GM18867 (cell line): Measurements from ENCODE around the gene GPR107.

Experiments
- ATAC-seq: cut with Tn5 transposase; IDR thresholded peaks from one replicate; pipeline ENCODE4 v1.9.1; 2021; ENCODE audit warnings: mild to moderate bottlenecking, moderate library complexity; ENCODE audit not compliant: unreplicated experiment

GPR107 gene

DNA sequence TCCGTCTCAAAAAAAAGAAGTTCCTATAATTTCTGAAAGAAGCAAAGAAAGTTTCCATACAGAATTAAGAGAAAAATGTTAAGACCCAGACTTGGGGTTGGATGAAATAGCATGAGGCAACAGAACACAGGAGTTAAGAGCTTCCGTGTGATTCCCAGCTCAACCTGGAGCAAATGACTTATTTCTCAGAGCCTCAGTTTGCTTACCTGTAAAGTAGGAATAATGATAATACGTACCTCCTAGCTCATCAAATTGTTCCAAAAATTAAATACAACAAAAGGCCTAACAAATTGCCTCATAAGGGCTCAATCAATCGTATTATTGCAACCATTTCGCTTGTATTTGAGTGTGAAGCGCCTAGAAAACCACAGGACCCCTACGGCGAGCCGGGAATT is 600 bp upstream of the GPR107 start:
- ATAC-seq = no peak

DNA sequence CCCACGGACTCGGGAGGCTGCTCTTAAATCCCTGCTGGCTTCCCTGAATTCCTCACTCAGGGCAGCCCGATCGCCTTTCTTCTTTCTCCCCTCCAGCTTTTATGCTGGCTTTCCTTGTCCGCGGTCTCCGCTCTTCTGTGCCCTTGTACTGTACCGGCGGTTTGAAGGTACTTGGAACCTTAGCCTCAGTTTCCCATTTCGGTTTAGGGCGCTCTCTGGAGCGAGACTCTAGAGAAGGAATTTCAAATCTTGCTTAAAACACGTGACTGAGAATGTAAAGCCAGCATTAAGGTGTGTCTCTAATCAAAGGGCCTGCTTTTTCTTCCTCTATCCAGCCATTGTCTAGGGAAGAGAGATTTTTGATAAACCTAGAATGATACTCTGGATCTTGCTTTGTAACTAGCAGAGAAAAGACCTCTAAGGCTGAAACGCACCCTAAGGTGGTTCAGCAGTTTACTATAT is 650 bp downstream of the GPR107 start:
- no peak for ATAC-seq

DNA sequence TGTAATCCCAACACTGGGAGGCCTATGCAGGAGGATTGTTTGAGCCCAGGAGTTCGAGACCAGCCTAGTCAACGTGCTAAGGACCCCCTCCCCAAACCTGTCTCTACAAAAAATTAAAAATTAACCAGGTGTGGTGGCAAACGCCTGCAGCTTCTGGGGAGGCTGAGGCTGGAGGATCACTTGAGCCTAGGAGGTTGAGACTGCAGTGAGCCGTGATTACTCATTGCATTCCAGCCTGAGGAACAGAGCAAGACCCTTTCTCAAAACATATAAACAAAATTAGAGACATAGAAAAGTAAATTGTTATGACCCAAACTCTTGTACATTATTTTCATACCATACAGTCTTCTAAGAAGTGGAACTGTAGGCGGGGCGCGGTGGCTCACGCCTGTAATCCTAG is 1.1 kb downstream of the GPR107 start:
- ATAC-seq = no peak

GRCh38 chr9:130058154-130058553 is 4.4 kb downstream of the GPR107 start:
- no peak for ATAC-seq

DNA sequence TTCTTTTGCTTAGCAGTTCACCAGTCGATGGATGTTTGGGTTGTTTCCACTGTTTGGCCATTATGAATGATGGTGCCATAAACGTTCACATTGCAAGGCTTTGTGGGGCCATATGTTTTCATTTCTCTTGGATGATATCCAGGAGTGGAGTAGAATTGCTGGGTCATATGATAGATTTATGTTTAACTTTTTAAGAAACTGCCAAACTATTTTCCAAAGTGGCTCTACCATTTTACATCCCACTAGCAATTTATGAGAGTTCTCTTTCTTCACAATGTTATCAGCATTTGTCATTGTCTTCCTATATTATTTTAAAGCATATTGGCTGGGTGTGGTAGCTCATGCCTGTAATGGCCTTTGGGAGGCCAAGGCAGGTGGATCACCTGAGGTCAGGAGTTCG is 5.2 kb downstream of the GPR107 start:
- ATAC-seq = no peak

DNA sequence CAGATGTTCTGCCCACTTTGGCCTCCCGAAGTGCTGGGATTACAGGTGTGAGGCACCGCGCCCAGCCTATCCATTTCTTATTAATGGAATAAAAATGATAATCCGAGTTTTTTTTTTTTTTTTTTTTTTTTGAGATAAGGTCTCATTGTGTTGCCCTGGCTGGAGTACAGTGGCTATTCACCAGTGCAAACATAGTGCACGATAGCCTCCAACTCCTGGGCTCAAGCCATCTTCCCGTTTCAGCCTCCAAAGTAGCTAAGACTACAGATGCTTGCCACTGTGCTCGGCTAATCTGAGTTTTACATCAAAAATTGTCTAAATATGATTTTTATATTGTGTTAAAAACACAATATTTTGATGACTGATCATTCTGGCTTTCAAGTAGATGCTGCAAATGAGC is 6.6 kb downstream of the GPR107 start:
- no peak for ATAC-seq

DNA sequence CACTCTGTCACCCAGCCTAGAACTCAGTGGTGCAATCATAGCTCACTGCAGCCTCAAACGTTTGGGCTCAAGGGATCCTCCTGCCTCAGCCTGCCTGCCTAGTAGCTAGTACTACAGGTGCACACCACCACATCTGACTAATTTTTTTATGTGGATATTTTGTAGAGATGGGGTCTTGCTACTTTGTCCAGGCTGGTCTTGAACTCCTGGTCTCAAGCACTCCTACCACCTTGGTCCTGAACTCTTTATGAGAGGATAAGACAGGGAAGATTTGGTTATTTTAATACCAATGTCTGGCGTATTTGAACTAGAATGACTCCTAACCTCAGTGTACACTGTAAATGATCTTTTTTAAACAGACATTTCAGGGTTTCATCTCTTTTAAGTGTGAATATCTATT is 9.0 kb downstream of the GPR107 start:
- ATAC-seq = no peak

DNA sequence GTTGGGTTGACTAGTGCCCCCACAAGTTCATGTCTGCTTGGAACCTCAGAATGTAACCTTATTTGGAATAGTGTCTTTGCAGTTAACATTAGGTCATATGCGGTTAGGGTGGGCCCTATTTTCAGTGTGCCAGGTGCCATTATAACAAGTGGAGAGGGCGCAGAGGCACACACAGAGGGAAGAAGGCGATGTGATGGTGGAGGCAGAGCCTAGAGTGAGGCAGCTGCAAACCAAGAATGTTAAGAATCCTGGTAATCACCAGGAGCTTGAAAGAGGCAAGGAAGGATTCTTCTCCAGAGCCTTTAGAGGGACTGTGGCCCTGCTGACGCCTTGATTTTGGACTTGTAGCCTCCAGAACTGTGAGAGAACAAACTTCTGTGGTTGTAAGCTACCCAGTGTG is 10.9 kb downstream of the GPR107 start:
- no peak for ATAC-seq

GRCh38 chr9:130069048-130069447 is 15.3 kb downstream of the GPR107 start:
- ATAC-seq = no peak

- ATAC-seq = no peak
These were observed 19.0 kb downstream of the GPR107 start for GRCh38 chr9:130072515-130073235.

DNA sequence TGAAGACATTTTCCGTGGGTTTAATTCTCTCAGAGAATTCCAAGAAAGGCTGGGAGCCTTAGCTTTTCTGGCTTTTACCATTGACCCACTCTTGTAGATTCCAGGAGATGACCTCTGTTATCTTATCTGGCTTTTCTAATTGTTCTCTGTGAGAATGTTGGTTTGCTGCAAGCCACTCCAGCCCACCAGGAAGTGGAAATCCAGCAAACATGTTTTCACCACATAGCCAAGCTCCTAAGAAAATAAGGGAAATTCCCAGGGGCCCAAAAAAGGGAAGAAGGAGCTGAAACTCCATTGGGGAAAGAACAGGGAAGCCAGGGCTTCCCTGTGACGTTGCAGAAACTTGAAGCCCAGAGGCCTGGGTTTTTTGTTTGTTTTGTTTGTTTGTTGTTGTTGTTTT is 19.7 kb downstream of the GPR107 start:
- ATAC-seq = no peak

DNA sequence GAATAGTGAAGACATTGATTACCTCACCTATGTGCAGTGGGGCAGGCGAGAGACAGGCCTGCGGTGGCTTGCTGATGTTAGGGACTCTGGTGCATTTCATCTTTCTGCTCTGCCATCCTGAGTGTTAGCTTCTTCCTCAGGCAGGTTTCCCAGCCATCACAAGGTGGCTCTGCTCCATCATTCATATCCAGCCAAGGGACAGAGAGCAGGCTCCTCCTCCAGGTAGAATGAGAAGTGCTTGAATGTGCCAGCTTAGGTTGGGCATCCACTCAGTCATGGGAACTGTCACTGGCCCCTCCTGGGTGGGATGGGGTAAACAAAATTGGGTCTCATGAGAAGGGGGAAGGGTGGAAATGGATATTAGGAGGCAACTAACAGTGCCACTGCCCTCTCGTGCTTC is 24.8 kb downstream of the GPR107 start:
- no peak for ATAC-seq

- ATAC-seq = no peak
These were observed 30.6 kb downstream of the GPR107 start for GRCh38 chr9:130084337-130084736.

GRCh38 chr9:130088051-130088450 is 34.3 kb downstream of the GPR107 start:
- no peak for ATAC-seq

GRCh38 chr9:130089141-130089540 is 35.4 kb downstream of the GPR107 start:
- no peak for ATAC-seq

GRCh38 chr9:130090915-130091314 is 37.2 kb downstream of the GPR107 start:
- no peak for ATAC-seq

DNA sequence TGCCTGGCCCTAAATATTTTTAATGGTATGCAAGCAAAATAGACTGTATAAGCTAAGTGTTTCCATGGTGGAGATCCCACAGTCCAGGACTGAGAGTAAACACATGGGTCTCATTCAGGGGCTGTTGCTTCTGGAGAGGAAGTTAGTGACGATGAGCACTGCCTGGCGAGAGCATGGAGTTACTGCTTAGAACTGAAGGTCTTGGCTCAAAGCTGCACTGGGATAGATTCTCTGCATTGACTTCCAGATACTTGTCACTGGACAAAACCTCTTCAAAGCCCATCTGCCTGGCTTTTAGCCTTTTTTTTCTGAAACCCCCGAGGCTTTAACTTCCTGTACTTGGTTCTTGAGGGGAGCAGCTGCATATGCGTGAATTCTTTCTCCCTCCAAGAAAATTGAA is 39.2 kb downstream of the GPR107 start:
- ATAC-seq = no peak

GRCh38 chr9:130095872-130096271 is 42.2 kb downstream of the GPR107 start:
- no peak for ATAC-seq

- ATAC-seq = no peak
These were observed 47.0 kb downstream of the GPR107 start for GRCh38 chr9:130100681-130101080.

DNA sequence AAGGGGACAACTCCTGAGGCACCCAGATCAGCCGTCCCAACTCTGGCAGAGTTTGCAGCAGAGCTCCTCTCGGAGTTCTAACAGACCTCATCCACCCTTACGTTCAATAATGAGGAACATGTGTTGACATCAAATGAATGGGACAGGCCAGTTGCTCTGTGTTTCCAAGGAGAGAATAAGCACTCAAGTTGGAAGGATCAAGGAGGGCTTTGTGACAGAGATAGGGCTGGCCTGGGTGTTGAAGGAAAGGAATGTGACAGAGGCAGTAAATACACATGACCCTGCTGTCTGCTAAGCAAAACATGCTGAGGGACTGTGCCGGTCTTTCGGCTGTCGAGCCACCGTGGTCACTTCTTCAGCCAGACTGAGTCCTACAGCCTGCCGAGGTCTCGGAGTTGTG is 48.2 kb downstream of the GPR107 start:
- no peak for ATAC-seq

GRCh38 chr9:130104491-130105193 is 50.9 kb downstream of the GPR107 start:
- no peak for ATAC-seq

- ATAC-seq = no peak
These were observed 53.1 kb downstream of the GPR107 start for GRCh38 chr9:130106860-130107233.
